ENCODE measurements around the gene SH2D1A. TPM values are rescaled to one million over a fixed set of nuclear protein-coding genes. Genes with fewer than 3 reads are reported as not detected.
"Not testable (repeated sequence)": the region's sequence is repeated elsewhere in the genome, so short reads cannot be mapped to it uniquely, and the experiment has no call there.

The SH2D1A gene
- total RNA-seq, 4 donors from 2014 or later = 0.14 to 0.79 TPM; not detected in 2

DNA sequence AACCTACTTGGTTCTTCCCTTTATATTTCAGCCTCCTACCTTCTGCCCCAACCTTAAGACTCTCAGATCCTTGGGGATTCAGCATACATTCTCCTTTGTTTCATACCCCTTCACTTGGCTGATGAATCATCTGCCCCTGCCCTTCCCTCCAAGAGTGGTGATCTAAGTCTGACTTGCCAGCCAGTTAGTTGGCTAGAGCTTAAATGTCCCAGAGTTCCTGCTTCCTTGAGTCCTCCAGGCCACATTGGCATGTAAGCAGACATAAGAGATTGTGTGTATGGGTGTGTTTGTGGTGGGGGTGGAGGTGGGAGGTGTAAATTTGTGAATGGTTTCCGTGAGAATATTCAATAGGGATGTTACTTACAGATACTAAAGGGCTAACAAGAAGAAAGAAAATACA lies 17.6 kb upstream of the SH2D1A start:
- Histone ChIP-seq H3K4me1 (no peaks in the 10 kb centered on the region), H3K9me3 (no peaks in the 10 kb centered on the region), H3K27ac (no peak overlapping the region), H3K36me3 (no peaks in the 10 kb centered on the region), H3K27me3 (no peaks in the 10 kb centered on the region), H3K4me3 (no peak overlapping the region)
- TF ChIP-seq, protein P1, sequence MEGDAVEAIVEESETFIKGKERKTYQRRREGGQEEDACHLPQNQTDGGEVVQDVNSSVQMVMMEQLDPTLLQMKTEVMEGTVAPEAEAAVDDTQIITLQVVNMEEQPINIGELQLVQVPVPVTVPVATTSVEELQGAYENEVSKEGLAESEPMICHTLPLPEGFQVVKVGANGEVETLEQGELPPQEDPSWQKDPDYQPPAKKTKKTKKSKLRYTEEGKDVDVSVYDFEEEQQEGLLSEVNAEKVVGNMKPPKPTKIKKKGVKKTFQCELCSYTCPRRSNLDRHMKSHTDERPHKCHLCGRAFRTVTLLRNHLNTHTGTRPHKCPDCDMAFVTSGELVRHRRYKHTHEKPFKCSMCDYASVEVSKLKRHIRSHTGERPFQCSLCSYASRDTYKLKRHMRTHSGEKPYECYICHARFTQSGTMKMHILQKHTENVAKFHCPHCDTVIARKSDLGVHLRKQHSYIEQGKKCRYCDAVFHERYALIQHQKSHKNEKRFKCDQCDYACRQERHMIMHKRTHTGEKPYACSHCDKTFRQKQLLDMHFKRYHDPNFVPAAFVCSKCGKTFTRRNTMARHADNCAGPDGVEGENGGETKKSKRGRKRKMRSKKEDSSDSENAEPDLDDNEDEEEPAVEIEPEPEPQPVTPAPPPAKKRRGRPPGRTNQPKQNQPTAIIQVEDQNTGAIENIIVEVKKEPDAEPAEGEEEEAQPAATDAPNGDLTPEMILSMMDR (IDR thresholded peaks at IDR 0.05) = no peak
- TF ChIP-seq EP300 (IDR thresholded peaks at IDR 0.05; ENCODE audit: low read depth) (no peak), POLR2AphosphoS5 (IDR thresholded peaks at IDR 0.05) (no peak), POLR2A (IDR thresholded peaks at IDR 0.05) (no peak)
- DNase-seq = no peak
- in situ Hi-C loops (cut with MboI; ENCODE audit: low pct_ligation_motif_present in 1 of 4, low pct_unique_long_range_greater_than_20kb in 1 of 4, low sequenced_read_pairs in 3 of 4) (no loop called here), intact Hi-C loops (cut with DNase I; ENCODE audit: low total_unique reads) (no loop called here)
- WGBS, 2 donors (ENCODE audit: low coverage in 1 of 2) = 17 to 55% methylated on average over 1 of the region's 1 CpG

DNA sequence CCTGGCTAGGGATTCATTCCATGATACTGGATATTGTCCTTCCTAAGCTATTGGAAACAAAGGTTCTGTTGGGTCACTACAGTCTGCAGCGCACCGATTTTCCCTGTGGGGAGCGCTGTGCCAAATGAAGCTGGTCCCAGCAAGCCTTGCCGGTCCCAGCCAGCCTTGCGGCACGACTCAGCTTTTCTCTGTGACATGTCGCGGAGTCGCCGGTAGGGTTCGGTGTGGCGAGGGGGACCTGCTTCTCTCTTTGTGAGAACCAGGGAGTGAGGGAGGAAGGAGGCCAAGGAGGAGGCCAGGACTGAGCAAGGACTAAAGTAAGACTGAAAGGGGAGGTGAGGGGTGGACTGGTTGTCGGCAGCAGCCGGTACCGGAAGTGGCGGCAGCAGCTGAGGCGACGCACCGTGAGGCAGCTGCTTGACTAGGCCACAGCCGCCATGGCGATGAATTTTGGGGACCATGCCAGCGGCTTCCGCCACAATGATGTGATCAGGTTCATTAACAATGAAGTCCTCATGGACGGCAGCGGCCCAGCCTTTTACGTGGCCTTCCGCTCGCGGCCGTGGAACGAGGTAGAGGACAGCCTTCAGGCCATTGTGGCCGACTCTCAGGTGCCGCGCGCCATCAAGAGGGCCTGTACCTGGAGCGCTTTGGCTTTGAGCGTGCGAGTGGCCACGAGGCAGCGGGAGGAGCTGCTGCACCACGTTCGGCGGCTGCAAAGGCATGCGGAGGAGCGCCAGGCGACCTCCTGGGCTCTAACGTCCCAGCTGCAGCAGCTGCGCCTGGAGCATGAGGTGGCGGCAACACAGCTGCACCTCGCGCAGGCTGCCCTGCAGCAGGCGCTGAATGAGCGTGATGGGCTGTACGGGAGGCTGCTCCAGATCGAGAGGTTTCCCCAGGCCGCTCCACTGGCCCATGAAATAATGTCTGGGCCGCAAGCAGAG lies 13.6 kb upstream of the SH2D1A start, which contains the start of gene TEX13D:
TEX13D (plus strand) TSS at position 180 of the 944 bp plus-strand sequence; CDS start at position 438, 258 bp downstream.
- WGBS, 2 donors (ENCODE audit: low coverage in 1 of 2) = 92% methylated on average over 46 of the region's 57 CpGs; no CpG with 5 or more reads in 1 of the 2 donors
- no peaks in the 10 kb centered on the region for H3K9me3 ChIP-seq
- TF ChIP-seq, protein P1 (IDR thresholded peaks at IDR 0.05) = no peak
- no peaks in the 10 kb centered on the region for H3K27me3 ChIP-seq
- in situ Hi-C loops (cut with MboI; ENCODE audit: low pct_ligation_motif_present in 1 of 4, low pct_unique_long_range_greater_than_20kb in 1 of 4, low sequenced_read_pairs in 3 of 4) (no loop called here), intact Hi-C loops (cut with DNase I; ENCODE audit: low total_unique reads) (no loop called here)
- no peak within 1 kb of the TSS for H3K27ac ChIP-seq
- no peak for DNase-seq
- H3K36me3 ChIP-seq = no peaks in the 10 kb centered on the region
- H3K4me3 ChIP-seq = no peak within 1 kb of the TSS
- H3K4me1 ChIP-seq = no peaks in the 10 kb centered on the region

DNA sequence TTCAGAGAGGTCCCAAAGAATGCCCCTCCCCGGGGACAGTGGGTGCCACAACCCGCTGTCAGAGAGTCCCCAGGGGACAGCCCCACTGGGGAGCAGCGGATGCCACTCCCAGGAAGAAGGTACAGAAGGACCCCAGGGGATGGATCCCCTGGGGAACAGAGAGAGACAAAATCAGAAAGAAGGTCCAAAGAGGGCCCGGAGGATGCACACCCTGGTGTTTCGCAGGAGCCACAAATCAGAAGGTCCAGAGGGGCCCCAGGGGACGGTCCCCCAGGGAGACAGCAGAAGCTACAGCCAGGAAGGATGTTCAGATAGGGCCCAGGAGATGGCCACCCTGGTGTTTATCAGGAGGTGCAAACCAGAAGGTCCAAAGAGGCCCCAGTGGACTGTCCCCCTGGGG lies 12.5 kb upstream of the SH2D1A start:
- Histone ChIP-seq H3K36me3 (no peaks in the 10 kb centered on the region), H3K9me3 (no peaks in the 10 kb centered on the region), H3K4me3 (no peak overlapping the region), H3K27ac (no peak overlapping the region), H3K4me1 (no peaks in the 10 kb centered on the region), H3K27me3 (no peaks in the 10 kb centered on the region)
- in situ Hi-C loops (cut with MboI; ENCODE audit: low pct_ligation_motif_present in 1 of 4, low pct_unique_long_range_greater_than_20kb in 1 of 4, low sequenced_read_pairs in 3 of 4) = no loop called here
- no peak for DNase-seq
- TF ChIP-seq, protein P1 (IDR thresholded peaks at IDR 0.05) = no peak
- TF ChIP-seq EP300 (IDR thresholded peaks at IDR 0.05; ENCODE audit: low read depth) = no peak
- WGBS, 2 donors (ENCODE audit: low coverage in 1 of 2) = 89% methylated on average over 6 of the region's 6 CpGs; no CpG with 5 or more reads in 1 of the 2 donors
- intact Hi-C loops (cut with DNase I; ENCODE audit: low total_unique reads) = no loop called here

DNA sequence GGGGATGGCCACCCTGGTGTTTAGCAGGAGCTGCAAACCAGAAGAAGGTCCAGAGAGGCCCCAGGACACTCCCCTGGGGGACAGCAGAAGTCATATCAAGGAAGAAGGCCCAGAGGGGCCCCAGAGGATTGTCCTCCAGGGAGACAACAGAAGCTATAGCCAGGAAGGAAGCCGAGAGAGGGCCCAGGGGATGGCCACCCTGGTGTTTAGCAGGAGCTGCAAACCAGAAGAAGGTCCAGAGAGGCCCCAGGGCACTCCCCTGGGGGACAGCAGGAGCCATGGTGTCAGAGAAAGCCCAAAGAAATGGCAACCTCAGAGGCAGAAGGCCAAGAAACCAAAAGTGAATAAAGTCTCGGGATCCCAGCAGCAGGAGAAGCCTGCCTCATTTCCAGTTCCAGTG lies 11.8 kb upstream of the SH2D1A start:
- H3K4me1 ChIP-seq = not testable (repeated sequence)
- 83 to 85% methylated on average over 1 to 2 of the region's 2 CpGs for WGBS, 2 donors (ENCODE audit: low coverage in 1 of 2)

More for the DNA sequence above, 11.8 kb upstream of the SH2D1A start:
- H3K4me3 ChIP-seq; intact Hi-C loops (cut with DNase I; ENCODE audit: low total_unique reads); in situ Hi-C loops (cut with MboI; ENCODE audit: low pct_ligation_motif_present in 1 of 4, low pct_unique_long_range_greater_than_20kb in 1 of 4, low sequenced_read_pairs in 3 of 4); H3K27ac ChIP-seq; DNase-seq; H3K9me3 ChIP-seq; H3K36me3 ChIP-seq; H3K27me3 ChIP-seq: not testable (repeated sequence)
